Measurements from ENCODE around the gene ZIK1.

The ZIK1 gene

DNA sequence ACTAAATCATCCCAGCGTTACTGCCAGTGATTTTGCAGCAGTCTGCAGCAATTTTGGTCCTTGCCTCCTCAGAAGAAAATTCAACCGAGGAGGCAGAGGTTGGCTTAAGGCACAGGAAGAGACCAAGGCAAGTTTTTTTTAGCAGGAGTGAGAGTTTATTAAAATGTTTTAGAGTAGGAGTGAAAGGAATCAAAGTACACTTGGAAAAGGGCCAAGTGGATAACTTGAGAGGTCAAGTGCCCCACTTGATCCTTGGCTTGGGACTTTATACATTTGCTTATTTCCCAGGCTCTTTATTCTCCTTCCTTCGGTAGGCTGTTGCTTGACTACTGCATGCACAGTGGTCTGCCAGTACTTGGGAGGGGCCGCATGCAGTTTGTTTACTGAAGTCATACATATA, 27.2 kb downstream of the ZIK1 start:
- DNase-seq (ENCODE audit: low spot score) = no peak

GRCh38 chr19:57613941-57614743, 30.2 kb downstream of the ZIK1 start, which contains the start of gene ZNF134:
TSS of gene ZNF134 (plus strand) at chr19:57614242. CDS start at chr19:57619469, 5,227 bp downstream.
- DNase-seq (ENCODE audit: low spot score) = peak; percentile 95

- DNase-seq (ENCODE audit: low spot score) = no peak
Observed at GRCh38 chr19:57615346-57615745, 31.4 kb downstream of the ZIK1 start.

GRCh38 chr19:57620673-57621348, 36.9 kb downstream of the ZIK1 start:
- no peak for DNase-seq (ENCODE audit: low spot score)

- DNase-seq (ENCODE audit: low spot score) = no peak
Observed at GRCh38 chr19:57623091-57623490, 39.1 kb downstream of the ZIK1 start.

GRCh38 chr19:57632987-57633831, 49.3 kb downstream of the ZIK1 start, which contains the start of gene ZNF211:
TSS of gene ZNF211 (plus strand) at chr19:57633168. CDS start at chr19:57633347, 179 bp downstream.
- DNase-seq (ENCODE audit: low spot score) = peak; percentile 95

DNA sequence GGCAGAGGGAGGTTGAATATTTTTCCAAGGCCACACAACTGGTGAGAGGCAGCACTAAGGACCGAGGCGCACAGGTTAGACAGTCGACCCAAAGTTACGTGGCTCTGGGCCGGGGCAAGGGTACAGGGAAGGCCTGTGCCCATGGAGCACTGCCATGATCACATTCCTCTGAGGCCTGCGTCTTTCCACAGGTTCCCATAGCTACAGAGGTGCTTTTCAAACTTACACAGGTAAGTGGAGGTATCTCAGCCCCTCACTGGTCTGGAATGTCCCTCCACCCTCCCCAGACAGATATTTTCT, 49.8 kb downstream of the ZIK1 start:
- DNase-seq (ENCODE audit: low spot score) = no peak

- no peak for DNase-seq (ENCODE audit: low spot score)
Observed at GRCh38 chr19:57637379-57637778, 53.4 kb downstream of the ZIK1 start.

GRCh38 chr19:57641715-57642234, 57.8 kb downstream of the ZIK1 start:
- DNase-seq (ENCODE audit: low spot score) = no peak

DNA sequence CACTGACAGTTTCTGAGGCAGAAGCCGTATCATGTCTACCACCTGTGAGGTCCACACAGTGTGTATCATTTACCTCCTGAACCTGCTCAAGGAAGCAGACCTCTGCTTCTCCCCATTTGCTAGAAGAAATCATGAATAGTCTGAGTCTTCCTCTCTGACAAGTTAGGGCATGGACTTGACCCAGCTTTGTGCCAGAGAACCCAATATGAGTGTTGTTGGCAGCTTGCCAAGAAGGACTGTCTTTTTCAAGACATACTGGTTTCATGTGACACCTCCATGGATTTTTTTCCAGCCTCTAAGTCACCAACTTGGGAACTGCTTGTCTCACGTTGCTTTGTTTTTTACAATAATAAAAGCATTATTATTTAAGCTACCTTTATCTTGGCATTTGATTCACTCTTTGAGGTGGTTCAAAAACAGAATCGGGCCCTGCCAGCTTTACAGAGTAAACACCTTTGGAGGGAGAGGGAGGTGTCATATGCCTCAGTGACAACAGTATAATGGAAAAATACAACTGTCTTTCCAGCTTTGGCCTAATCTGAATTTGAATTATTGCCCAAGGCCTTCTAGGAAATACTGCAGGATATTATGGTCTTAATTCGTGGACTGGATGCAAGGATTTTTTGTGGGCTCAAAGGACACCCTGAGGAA, 58.6 kb downstream of the ZIK1 start:
- no peak for DNase-seq (ENCODE audit: low spot score)

Measured in hepatic stellate cell (primary cell).